Measurements from ENCODE around the gene TARP.
"Not testable (repeated sequence)": the region's sequence is repeated elsewhere in the genome, so short reads cannot be mapped to it uniquely, and the experiment has no call there.

Gene TARP

GRCh38 chr7:38262026-38262425 lies 11.4 kb downstream of the TARP start:
- DNase-seq (ENCODE audit: low spot score): not testable (repeated sequence)

GRCh38 chr7:38261601-38262000 lies 11.8 kb downstream of the TARP start:
- not testable (repeated sequence) for DNase-seq (ENCODE audit: low spot score)

DNA sequence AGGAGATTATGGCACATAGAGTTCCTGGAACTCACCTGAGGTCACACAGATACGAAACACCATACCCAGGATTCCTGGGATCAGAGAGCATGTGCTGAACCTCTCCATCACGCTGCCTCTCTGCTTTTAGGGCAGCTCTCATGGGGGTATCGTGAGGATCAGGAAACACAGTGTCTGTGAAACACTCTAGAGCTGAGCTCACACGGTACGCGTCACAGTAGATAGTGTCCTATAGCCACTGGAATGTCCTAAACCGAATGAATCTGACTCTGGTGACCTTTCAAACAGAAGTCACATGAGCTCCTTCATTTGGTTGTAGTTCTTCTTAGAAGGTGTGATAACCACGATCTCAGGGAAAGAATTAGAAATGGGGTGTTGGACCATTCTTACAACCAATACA lies 14.3 kb downstream of the TARP start:
- DNase-seq (ENCODE audit: low spot score): not testable (repeated sequence)

DNA sequence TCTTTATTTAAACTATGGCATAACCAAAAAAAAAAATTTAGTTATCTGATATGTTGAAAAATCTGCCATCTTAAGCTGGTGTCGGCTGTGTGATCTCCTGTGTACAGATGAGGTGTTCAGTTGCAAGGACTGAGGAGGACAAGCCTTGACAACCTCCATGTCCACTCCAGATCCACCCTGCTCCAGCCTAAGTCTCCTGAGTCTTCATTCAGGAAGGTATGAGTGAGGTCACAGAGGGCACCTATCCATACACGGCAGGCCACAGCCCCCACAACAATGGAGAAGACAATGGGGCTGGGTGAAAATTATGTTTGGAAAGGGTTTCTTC lies 16.1 kb downstream of the TARP start:
- no peak for DNase-seq (ENCODE audit: low spot score)

DNA sequence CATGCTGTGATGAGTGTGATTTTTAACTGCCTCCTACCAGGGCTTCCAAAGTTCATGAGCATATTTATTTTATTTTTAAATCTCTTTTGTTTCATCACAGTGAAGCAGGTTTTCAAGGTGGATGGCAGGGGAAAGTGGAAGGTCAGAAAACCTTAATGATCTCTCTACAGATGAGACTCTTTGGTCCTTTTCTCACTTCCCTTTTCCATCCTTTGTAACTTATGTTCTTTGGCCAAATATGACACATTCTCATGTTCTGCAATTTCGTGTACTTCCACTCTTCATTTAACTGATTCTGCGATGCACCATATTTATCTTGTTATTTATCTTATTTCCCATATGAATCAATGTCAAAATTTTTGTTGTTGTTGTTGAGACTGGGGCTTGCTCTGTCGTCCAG lies 23.6 kb downstream of the TARP start:
- DNase-seq (ENCODE audit: low spot score): not testable (repeated sequence)

DNA sequence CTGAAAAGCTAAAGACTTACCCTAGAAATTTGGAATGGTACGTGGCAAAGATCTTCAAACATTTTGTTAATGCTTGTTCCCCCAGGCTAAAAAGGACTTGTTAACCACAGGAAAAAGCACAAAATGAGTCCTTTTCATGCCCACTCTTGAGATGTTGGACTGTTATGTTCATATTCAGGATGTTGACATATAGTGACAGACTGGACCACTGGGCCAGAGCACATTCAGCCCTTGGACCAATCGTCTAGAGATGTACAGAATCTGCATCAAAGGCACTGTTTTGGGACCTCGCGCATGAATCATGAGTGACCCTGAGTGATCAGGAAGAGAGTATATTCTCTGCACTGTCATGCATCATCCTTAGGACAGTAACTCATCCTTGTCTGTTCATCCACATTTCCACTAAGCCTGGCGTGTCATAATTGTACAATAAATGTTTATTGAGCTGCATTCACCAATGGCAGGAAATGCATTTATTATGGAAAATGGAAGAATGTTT lies 25.3 kb downstream of the TARP start:
- DNase-seq (ENCODE audit: low spot score): no peak

- DNase-seq (ENCODE audit: low spot score): no peak
These were observed 27.9 kb downstream of the TARP start for GRCh38 chr7:38245409-38245977.

DNA sequence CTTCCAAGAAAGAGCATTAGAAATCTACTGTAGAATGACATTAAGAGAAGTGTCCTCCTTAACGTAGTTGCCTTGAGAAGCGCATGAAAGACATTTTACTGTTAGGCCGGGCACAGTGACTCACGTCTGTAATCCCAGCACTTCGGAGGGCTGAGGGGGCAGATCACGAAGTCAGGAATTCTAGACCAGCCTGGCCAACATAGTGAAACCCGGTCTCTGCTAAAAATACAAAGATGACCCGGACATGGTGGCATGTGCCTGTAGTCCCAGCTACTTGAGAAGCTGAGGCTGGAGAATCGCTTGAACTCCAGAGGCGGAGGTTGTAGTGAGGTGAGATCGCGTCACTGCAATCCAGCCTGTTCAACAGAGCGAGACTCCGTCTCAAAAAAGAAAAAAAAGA lies 28.9 kb downstream of the TARP start:
- no peak for DNase-seq (ENCODE audit: low spot score)

DNA sequence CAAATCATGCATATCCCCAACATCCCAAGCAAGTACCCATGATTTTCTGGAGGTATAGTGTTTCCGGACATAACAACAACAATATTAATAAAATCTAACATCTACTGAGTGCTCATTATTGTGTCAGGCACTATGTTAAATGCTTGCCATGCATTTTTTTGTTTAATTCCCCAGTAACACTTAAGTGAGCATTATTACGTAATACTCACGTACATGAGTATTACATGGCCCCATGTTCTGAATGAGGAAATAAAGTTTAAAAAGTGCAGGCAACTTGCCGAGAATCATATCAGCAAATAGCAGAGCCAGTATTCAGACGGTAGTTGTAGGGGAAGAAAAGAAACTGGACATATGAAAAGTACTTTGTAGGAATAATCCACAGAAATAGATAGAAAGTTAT lies 30.1 kb downstream of the TARP start:
- DNase-seq (ENCODE audit: low spot score): not testable (repeated sequence)

DNA sequence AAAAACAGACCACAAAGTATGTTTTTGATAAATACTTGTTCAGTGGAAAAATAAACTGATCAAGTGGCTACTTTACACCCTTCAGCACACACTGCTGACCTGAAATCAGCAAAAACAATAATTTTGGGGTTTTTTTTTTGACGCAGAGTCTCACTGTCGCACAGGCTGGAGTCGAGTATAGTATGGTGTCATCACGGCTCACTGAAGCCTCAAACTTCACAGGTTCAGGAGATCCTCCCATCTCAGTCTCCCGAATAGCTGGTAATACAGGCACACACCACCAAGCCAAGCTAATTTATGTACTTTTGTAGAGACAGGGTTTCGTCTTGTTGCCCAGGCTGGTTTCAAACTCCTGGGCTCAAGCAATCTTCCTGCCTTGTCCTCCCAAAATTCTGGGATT lies 30.6 kb downstream of the TARP start:
- DNase-seq (ENCODE audit: low spot score): no peak

DNA sequence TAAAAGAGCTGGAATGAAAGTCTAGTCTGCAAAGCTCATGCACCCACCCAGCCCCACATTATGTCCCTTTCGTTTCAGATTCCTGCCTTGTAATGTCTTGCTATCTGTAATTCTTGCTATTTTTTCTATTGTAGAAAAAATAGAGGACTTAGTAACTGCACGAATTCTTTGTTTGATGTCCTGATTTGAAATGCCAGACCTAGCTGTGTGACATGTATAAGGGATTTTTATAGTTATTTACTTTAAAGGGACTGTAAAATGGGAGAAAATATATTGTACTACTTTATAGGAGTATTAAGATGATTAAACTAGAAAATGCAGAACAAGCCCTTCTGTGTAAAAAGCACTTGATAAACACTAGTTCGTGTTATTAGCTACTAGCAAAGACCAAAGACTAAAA lies 32.4 kb downstream of the TARP start:
- no peak for DNase-seq (ENCODE audit: low spot score)

DNA sequence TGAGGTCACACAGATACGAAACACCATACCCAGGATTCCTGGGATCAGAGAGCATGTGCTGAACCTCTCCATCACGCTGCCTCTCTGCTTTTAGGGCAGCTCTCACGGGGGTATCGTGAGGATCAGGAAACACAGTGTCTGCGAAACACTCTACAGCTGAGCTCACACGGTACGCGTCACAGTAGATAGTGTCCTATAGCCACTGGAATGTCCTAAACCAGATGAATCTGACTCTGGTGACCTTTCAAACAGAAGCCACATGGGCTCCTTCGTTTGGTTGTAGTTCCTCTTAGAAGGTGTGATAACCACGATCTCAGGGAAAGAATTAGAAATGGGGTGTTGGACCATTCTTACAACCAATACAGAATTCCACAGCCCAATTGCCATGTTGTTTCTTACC lies 34.3 kb downstream of the TARP start:
- DNase-seq (ENCODE audit: low spot score): not testable (repeated sequence)

GRCh38 chr7:38235606-38236005 lies 37.8 kb downstream of the TARP start:
- DNase-seq (ENCODE audit: low spot score): no peak

- DNase-seq (ENCODE audit: low spot score): not testable (repeated sequence)
These were observed 38.7 kb downstream of the TARP start for GRCh38 chr7:38234759-38235158.

DNA sequence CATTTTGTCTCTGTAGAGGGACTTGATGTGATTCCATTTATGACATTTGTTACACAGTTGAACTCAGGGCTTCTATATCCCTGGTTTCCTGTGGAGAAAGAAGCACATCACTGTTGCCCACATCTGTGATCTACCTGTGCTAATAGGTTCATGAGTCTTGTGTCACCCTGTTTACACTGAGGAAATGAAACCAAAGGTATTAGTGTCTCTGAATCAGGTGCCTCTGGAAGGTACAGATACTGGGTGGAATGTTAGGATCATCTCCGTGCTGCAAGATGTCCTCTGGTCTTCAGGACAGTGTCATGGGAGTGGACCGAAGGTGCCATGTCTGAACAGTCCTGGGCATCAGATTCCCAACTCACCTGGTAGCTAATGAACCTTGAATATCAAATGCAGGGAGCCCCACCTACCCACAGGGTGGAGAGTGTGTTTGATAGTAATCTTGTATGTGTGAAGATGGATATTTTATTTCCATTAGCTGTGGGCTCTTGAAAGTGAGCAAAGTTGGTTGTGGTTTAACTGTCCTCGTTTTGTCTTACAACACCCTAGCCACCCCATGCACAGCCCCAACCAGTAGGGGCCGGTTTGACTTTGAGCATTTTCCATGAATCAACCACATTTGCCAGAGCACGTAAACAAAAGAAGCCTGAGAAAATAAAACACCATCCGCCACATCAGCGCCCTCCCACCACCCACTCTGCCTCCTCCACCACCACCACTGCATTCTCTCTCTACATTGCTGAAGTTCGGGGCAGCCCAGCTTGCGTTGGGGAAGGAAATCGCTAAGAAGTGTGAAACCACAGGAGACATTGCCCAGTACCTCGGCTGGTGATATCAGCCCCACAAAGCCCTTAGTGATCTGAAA lies 40.7 kb downstream of the TARP start:
- DNase-seq (ENCODE audit: low spot score): no peak

- no peak for DNase-seq (ENCODE audit: low spot score)
These were observed 43.4 kb downstream of the TARP start for GRCh38 chr7:38229884-38230642.

DNA sequence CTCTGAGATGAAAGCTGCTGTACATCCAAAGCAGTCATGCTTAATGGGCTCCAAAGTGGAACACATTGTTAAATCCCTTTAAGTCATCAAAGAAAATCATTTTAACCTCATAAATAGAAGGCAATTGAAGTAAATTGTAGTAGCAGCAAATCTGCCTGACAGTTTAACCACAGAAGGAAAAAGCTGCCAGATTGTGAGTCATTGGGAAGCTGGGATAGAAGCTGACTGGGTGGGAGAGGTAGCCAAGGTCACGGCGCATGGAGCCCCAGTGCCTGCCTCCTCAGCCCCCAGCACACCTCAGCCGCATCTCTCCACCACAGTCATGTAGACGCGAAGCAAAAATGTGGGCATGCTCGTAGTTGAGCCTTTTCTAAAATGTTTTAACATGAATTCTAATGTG lies 44.0 kb downstream of the TARP start:
- DNase-seq (ENCODE audit: low spot score): no peak

GRCh38 chr7:38224392-38224791 lies 49.0 kb downstream of the TARP start:
- no peak for DNase-seq (ENCODE audit: low spot score)

DNA sequence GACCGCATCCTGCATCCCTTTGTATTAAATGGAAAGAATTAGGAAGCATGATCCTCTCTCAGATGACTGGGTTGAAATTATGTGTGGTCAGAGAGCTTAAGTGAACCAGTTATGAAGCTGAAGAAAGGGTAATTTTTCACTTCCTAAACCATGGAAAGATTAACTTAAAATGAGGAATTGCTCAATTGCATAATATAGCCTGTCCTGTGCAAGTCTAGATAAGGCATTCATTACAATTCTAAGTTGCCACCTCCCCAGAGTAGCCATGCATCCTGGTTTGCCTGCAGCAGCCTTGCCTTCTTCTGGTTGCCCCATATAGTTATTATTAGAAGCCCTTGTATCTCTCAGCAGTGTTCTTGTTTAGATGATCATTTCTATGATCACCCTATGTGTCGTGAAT lies 50.1 kb downstream of the TARP start:
- DNase-seq (ENCODE audit: low spot score): no peak

DNA sequence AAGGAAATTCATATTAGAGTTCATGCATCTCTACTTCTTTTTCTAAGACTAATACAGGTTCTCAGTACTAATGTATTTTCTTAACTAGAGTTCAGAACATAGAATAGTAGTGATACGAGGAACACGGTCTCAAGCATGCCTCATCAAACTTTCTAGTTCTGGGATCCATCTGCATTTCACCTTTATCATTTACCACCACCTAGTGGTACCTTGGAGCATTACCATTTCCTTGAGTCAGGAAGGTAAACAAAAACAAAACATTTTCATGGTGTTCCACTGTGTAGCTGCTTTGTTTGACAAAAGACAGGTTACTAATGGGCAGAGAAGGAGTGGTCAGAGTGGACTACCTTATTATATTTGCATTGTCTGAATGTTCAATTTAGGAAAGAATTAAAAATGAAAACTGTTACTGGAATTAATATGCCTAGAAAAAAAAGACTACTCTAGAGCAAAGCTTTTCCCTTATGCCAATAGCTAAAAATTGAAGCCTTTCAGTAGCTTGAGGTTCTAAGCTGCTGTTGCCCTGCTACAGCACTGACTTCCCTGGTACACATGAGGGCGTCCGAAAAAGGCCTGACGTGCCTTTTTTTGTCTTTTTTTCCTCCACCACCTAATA lies 50.8 kb downstream of the TARP start:
- DNase-seq (ENCODE audit: low spot score): peak; percentile 78

GRCh38 chr7:38220452-38220851 lies 53.0 kb downstream of the TARP start:
- no peak for DNase-seq (ENCODE audit: low spot score)

- no peak for DNase-seq (ENCODE audit: low spot score)
These were observed 55.8 kb downstream of the TARP start for GRCh38 chr7:38217672-38218071.
